ENCODE results near the gene AMDHD2.

DNA sequence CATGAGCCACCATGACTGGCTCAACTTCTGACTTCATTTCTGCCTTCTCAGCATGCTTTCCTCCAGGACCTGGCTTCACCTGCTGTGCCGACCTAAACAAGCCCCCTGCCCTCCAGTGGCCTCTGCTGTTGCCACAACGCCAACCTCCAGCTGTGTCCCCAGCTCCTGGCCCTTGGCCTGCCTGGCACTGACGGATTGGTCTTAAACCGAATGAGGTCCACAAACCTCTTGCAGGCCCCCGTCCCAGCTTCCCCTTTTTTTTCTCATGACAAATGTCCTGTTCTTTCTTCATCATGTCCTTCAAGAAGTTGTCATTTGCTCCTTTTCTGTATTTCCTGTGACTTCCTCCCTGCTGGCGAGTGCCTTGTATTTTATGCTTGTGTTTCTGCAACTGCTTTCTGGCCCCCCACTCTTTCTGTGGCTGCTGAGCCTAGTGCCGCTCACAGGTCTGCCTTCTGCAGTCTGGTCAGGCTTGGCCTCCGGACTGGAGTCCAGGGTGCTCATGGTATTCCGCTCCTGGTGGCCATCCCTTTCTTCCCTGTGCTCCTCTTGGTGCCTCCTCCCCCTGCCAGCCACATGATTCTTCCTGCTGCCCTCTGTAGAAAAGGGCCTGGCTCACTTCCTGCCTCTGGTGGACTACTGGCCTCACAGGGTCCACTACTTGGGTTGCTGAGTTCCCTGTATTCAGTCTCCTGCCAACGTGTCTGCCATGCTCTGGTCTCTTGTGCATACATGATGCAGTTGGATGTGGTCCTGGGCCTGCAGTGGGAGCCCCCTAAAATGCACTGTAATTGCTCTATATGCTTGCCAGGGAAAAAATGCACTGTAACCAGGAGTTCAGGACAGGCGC is 3.6 kb upstream of the AMDHD2 start:
- TF ChIP-seq, protein P1, sequence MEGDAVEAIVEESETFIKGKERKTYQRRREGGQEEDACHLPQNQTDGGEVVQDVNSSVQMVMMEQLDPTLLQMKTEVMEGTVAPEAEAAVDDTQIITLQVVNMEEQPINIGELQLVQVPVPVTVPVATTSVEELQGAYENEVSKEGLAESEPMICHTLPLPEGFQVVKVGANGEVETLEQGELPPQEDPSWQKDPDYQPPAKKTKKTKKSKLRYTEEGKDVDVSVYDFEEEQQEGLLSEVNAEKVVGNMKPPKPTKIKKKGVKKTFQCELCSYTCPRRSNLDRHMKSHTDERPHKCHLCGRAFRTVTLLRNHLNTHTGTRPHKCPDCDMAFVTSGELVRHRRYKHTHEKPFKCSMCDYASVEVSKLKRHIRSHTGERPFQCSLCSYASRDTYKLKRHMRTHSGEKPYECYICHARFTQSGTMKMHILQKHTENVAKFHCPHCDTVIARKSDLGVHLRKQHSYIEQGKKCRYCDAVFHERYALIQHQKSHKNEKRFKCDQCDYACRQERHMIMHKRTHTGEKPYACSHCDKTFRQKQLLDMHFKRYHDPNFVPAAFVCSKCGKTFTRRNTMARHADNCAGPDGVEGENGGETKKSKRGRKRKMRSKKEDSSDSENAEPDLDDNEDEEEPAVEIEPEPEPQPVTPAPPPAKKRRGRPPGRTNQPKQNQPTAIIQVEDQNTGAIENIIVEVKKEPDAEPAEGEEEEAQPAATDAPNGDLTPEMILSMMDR (IDR thresholded peaks at IDR 0.05): no peak
- no peak for TF ChIP-seq ZFX (IDR thresholded peaks at IDR 0.05; ENCODE audit: borderline replicate concordance)
